Hematopoietic multipotent progenitor cell treated with erythropoietin and hydrocortisone succinate and interleukin-3 and kit ligand, for 17 days (in vitro differentiated cells): ENCODE measurements around the gene PHIP.
A peak's percentile ranks its signal among the peaks of the same experiment; 100 is the strongest.

ENCODE experiments used
- DNase-seq: peaks from one replicate; pipeline ENCODE4 v3.0.0-alpha.2; 2015; ENCODE audit warnings: low spot score

PHIP gene

GRCh38 chr6:79070206-79070825, 7.7 kb downstream of the PHIP start:
- no peak for DNase-seq

GRCh38 chr6:79066828-79067227, 11.2 kb downstream of the PHIP start:
- DNase-seq, result no peak

DNA sequence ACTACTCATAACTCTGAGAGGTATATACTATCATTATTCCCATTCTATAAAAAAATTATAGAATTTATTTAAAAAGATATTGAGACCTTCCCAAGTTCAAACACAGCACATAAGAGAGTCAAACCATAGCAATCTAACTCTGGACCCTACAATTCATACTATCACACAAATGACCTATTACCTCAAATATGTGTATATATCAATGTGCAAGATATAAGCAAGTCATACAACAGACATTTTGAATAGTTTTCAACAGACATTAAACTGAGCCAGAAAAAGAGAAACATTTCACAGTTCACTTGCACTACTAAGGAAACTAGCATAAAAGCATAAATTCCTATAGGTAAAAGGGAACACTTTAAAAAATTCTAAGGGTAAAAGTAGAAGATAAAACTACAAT, 11.7 kb downstream of the PHIP start:
- no peak for DNase-seq

GRCh38 chr6:79065232-79065631, 12.8 kb downstream of the PHIP start:
- DNase-seq, result no peak

DNA sequence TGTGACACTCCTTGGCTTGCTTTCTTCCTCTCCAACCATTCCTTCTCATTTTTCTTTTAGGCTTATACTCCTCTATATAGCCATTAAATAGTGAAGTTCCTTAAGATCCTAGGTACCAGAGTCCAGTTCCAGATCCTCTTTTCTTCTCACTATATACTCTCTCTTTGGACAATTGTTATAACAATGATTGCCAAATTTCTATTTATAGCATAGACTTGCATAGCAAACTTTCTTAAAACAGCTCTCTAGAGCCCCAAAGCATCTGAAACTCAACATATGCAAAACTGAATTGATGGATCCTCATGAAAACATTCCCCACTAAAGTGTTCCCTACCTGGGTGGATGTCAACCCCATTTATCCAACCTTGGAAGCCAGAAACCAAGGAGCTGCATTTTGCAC, 13.4 kb downstream of the PHIP start:
- no peak for DNase-seq

DNA sequence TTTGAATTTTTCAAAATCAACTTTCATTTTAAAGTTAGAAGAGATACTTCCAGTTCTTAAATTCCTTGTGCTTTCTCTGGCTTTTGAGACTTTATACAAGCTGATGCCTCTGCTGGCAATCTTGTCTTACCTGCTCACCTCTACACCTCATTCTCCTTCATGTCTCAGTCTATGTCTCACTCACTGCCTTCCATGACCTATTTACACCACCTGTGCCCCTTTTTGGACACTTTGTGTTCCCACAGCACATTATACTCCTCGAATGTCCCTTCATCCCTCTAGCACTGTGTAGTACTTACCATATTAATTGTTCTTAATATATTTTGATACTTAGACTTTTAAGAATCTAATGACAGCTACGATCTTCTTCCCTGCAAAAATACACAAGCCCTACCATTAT, 15.3 kb downstream of the PHIP start:
- DNase-seq, result no peak

- DNase-seq, result no peak
Observed at GRCh38 chr6:79057746-79058145, 20.3 kb downstream of the PHIP start.

GRCh38 chr6:79056226-79056625, 21.8 kb downstream of the PHIP start:
- DNase-seq, result no peak

- peak; percentile 38 for DNase-seq
Observed at GRCh38 chr6:79048611-79049010, 29.4 kb downstream of the PHIP start.

DNA sequence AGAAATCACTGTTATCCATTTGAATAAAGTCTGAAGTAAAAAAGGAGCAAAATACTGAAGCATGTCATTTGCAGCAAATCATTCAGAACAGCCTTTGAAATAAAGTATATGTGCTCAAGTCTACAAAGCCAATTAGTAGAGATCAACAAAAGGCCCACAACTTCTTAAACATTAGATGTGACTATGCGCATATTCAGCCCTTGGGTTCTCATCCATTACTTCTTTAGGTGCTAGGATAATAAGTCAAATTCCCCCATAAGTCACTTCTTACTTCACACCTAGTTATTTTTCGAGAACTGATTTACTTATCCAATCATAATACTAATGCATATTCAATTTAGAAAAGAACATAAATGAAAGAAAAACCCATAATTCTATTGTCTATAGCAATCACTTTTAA, 31.0 kb downstream of the PHIP start:
- no peak for DNase-seq

GRCh38 chr6:79045966-79046365, 32.1 kb downstream of the PHIP start:
- DNase-seq, result no peak

DNA sequence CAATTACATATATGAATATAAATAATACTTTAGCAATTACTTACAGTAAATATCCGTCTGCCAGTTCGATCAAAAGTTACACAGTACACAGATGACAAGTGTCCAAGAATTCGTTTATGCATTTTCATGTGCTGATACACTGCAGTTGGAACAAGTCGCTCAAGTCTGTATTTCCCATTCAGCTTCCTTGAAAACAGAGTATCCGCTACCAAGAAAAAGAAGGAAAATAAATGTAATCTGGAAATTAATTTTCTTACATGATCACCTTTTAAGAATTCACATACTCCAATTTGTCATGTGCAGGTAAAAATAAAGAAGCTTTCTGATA, 35.3 kb downstream of the PHIP start:
- DNase-seq, result no peak

DNA sequence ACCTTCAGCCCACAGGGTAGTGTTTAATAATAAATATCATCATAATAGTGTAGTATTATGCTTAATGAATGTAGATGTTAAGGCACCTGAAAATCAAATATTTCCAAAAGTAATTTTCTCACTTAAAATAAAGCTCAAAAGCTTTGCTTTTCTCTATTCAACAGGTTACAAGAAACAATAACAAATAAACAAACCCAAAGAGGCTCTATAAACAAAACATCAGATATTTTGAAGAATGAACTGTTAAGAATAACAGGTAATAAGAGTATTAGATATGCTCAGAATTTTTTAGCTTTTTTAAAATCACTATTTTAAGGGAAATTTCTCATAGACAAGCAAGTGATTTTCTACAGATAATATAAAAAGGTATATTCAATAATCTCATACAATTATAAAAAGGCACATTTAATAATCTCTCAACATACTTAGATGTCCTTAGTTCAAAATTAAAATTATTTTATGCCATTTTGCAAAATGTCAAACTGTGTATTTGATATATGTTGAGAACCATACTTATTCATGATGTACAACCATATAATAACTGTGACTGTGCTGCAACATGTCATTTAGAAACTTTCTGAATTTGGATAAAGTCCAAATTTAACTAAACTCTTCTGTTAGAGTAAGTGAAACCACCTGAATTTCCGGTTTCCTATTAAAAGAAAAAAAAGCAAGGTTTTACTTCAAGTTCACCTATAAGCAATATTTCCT, 35.8 kb downstream of the PHIP start:
- no peak for DNase-seq

GRCh38 chr6:79040083-79040482, 38.0 kb downstream of the PHIP start:
- DNase-seq, result no peak

DNA sequence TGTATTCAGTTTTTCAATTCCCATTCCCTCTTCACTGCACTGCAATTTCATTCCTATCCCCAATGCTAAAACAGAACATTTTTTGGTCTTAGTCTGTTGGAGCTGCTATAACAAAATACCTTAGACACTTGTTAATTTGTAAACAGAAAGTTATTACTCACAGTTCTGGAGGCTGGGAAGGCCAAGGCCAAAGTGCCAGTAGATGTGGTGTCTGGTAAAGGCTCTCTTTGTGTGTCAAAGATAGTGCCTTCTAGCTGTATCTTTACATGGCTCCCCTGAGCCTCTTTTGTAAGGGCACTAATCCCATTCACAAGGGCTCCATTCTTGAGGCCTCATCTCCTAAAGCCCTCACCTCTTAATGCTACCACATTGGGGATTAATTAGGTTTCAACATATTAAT, 40.0 kb downstream of the PHIP start:
- no peak for DNase-seq

DNA sequence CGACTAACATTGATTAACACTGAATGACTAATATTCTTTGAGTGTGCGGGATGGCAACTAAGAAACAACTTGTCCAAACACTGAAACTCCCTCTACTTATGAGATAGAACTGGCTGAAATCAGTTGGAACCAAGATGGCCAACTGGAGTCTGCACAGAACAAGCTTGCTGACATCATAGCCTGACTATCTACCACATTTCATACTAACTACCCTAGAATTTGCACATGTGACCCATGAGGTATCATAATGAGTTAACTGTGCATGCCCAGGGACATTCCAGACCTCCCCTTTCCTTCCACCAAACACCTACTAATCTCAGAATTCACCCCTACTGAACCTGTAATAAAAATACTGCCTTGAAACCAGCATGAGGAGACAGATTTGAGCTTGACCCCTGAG, 43.2 kb downstream of the PHIP start:
- no peak for DNase-seq

- DNase-seq, result no peak
Observed at GRCh38 chr6:79033279-79033678, 44.8 kb downstream of the PHIP start.

- DNase-seq, result no peak
Observed at GRCh38 chr6:79031821-79032590, 46.0 kb downstream of the PHIP start.

- DNase-seq, result no peak
Observed at GRCh38 chr6:79030511-79030910, 47.5 kb downstream of the PHIP start.

DNA sequence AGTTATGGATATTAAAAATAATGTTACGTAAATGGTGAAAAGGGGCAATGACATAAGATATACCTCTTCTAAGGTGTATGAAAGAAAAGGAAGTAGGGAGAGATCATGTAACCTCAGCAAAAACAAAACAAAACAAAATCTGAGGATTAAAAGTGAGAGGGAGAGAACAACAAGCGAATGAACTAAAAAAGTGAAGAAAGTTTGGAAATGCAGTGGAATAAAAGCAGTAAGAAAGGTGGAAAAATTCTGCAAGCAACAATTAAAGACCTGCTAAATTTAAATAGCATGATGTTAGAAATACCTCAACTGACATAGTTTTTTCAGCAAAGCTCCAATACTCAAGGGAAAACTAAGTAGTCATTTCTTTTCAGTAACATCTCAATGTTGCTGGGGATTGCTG, 48.0 kb downstream of the PHIP start:
- DNase-seq, result no peak

- DNase-seq, result no peak
Observed at GRCh38 chr6:79028641-79029314, 49.3 kb downstream of the PHIP start.

DNA sequence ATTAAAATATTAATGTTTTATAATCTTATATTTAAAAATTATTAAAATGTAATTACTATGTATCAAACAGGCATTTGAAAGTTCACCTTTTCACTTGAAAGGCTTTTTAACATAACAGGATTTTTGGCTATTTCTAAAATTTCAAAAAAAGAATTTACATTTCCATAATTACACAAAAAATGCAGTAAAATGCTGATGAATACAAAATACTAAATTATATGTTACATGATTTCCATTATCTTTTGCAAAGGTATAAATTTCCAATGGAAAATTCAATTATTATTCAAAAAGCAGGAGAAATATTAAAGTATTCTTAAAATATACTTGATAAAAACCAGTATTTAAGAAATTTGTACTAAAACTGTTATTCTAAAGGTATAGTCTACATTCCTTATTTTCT, 66.1 kb downstream of the PHIP start:
- DNase-seq, result no peak

GRCh38 chr6:79010422-79010821, 67.6 kb downstream of the PHIP start:
- no peak for DNase-seq
